Stimulated activated CD8-positive, alpha-beta memory T cell treated with anti-CD3 and anti-CD28 coated beads, Interleukin-2, amount 100 ng/mL, for 1 hour (primary cell): ENCODE measurements around the gene BSG.
"Not testable (repeated sequence)": the region's sequence is repeated elsewhere in the genome, so short reads cannot be mapped to it uniquely, and the experiment has no call there.

ENCODE experiments used
- DNase-seq, 2 donors: peaks; one replicate each; pipeline ENCODE4 v3.0.0-alpha.2; 2020; ENCODE audit warnings: low read depth in 2 of 2

Gene BSG

DNA sequence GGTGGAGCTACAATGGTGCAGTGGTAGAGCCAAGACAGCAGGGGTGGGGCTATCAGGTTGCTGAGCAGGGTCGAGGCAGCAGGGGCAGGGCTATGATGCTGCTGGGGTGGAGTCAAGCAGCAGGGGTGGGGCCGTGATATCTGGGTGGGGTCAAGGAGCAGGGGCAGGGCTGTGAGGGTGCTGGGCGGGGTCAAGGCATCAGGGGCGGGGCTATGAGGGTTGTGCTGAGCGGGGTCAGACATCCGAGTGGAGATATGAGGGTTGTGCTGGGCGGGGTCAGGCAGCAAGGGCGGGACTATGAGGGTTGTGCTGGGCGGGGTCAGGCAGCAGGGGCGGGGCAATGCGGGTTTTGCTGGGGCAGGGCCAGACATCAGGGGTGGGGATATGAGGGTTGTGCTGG lies 32.0 kb downstream of the BSG start:
- DNase-seq, result no peak

DNA sequence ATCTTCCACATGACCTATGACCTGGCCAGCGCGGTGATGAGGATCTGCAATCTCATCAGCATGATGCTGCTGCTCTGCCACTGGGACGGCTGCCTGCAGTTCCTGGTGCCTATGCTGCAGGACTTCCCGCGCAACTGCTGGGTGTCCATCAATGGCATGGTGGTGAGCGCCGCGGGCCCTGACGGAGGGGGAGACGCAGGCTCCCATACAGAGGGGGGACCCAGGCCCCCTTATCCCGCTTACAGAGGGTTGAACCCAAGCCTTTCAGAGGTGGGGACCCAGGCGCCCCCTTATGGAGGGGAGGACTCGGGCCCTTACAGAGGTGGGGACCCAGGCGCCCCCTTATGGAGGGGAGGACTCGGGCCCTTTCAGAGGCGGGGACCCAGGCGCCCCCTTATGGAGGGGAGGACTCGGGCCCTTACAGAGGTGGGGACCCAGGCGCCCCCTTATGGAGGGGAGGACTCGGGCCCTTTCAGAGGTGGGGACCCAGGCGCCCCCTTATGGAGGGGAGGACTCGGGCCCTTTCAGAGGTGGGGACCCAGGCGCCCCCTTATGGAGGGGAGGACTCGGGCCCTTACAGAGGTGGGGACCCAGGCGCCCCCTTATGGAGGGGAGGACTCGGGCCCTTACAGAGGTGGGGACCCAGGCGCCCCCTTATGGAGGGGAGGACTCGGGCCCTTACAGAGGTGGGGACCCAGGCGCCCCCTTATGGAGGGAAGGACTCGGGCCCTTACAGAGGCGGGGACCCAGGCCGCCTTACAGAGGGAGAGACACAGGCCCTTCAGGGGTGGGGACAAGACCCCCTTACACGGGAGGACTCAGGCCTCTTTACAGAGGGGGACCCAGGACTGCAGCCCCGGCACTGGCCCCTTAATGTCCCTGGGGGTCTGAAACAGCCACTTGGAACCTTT lies 32.9 kb downstream of the BSG start:
- not testable (repeated sequence) for DNase-seq

GRCh38 chr19:607301-608154 lies 35.1 kb downstream of the BSG start:
- no peak for DNase-seq

- DNase-seq, result no peak
These were observed 36.0 kb downstream of the BSG start for GRCh38 chr19:608155-609003.

DNA sequence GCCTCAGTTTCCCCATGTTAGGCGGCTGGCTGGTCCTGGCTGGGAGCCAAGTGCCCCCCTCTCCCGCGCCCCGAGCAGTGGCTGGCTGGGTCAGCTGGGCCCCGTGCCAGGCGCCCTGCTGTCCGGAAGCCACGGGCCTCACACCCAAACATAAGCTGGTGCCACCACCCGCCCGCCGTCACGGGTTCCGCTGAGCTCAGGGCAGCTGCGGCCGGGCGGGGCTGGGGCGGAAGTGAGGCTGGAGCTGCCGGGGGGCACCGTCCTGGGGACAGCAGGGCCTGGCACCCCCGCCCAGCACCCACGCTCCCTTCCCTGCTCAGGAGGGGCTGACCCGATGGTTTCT lies 36.6 kb downstream of the BSG start:
- DNase-seq, result no peak

DNA sequence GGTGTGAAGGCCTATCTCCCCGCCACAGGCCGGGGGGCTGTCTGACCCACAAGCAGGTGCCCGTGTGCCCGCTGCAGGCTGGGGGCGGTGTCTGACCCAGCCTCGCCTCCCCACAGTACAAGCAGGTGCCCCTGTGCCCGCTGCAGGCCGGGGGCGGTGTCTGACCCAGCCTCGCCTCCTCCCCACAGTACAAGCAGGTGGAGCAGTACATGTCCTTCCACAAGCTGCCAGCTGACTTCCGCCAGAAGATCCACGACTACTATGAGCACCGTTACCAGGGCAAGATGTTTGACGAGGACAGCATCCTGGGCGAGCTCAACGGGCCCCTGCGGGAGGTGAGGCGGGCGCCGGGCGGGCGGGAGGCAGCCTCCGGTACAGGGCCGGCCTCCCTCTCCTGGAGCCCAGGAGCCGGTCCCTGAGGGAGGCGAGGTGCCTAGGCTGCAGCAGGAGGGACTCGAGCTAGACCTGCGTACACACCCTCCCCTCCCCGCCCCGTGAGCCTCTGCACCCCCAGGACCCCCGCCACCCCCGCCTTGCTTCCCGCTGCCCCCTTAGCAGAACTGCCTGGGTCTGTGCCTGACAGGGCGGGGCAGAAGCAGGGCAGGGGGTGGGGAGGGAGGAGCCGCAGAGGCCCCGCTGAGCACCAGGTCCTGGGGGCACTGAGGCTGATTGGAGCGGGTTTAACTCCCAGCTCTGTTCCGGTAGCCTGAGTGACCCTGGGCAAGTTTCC lies 37.8 kb downstream of the BSG start:
- no peak for DNase-seq

DNA sequence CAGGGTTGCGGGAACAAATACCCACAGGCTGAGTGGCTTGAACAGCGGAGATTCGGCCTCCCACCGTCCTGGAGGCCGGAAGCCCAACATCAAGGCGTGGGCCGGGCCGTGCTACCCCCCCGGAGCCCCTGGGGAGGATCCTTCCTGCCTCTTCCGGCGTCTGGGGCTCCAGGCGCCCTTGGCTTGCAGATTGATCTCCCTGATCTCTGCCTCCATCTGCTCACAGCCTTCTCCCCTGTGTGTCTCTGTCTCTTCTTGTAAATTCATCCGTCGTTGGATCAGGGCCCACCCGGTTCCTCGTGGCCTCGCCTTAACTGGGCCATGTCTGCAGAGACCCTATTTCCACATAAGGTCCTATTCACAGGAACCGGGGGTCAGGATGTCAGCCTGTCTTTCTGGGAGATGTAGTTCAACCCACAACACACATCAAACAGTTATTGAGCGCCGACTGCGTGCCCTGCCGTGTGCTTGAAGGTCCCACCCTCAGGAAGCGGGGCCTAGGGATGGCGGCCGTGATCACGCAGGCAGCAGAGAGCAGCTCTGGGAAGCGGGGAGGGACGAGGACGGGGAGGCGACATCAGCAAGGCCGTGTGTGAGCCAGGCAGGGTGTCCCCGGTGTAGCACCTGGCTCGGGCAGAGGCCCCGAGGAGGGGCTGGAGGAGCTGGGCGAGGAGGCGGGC lies 38.5 kb downstream of the BSG start:
- DNase-seq, result no peak

DNA sequence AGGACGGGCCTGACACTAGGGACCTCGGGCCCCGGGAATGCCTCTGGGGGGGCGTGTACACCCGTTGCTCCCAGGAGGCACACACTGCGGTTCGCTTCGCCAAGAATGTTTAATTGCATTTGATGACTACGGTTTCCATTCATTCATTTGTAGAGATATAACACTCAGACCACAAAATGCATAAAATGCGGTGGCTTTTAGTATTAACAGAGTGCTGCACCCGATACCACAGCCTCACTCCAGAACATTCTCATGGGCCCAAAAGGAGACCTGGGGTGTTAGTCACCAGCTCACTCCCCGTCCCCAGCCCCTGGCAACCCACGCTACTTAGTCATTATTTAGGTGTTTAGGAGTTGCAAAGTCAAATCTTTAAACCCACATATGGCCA lies 39.1 kb downstream of the BSG start:
- DNase-seq, result no peak

DNA sequence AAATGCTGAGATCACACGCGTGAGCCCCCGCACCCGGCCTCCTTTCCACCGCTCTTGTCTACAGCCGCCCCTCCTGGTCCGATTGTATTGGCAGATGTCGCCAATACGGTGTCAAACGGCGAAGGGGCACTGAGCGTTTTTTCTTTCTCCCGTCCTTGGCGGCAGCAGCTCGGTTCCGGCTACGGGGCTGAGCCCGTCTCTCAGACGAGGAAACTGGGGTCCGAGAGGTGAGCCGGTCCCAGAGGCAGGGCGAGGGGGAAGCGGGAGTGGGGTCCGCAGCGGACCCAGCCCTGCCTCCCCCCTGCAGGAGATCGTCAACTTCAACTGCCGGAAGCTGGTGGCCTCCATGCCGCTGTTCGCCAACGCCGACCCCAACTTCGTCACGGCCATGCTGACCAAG lies 40.5 kb downstream of the BSG start:
- no peak for DNase-seq

DNA sequence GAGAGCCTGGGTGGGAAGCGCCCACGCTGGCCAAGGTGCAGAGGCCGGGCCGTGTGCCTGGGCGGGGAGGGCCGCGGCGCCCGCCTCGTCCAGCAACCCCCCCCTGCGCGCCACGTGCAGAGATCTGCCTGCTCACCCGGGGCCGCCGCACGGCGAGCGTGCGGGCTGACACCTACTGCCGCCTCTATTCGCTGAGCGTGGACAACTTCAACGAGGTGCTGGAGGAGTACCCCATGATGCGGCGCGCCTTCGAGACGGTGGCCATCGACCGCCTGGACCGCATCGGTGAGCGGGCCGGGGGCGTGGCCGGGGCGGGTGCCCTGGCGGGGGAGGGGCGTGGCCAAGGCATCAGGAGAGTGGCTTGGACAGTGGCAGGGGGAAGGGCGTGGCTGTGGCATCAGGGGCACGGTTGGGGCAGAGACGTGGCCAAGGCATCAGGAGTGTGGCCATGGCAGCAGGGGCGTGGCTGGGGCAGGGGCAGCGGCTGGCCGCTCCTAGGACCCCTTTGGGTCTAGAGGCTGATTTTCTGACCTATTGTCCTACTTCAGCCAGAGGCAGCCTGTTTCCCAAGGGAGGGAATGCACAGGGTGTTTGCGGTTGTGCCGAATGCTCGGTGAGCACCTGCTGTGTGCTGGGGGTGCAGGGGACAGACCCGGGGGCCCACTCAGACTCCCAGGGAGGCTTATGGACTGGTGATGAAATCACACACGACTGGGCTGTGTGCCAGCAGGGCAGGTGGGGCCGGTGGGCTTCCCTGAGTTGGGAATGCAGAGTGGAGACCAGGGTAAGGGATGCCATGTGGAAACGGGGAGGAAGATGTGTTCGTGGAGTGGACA lies 41.6 kb downstream of the BSG start:
- no peak for DNase-seq

DNA sequence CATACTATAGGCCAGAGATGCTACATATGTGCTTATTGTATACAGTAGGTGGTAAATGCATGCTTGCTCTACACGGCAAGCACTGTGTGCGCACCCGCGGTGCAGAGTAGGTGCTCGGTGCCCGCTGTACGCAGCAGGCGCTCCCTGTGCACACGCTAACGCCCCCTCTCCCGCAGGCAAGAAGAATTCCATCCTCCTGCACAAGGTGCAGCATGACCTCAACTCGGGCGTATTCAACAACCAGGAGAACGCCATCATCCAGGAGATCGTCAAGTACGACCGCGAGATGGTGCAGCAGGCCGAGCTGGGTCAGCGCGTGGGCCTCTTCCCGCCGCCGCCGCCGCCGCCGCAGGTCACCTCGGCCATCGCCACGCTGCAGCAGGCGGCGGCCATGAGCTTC lies 43.2 kb downstream of the BSG start:
- no peak for DNase-seq

- DNase-seq, result no peak
These were observed 43.8 kb downstream of the BSG start for GRCh38 chr19:616062-616700.

GRCh38 chr19:616747-617526 lies 44.5 kb downstream of the BSG start:
- DNase-seq, result no peak

- DNase-seq, result no peak
These were observed 45.3 kb downstream of the BSG start for GRCh38 chr19:617551-618246.

DNA sequence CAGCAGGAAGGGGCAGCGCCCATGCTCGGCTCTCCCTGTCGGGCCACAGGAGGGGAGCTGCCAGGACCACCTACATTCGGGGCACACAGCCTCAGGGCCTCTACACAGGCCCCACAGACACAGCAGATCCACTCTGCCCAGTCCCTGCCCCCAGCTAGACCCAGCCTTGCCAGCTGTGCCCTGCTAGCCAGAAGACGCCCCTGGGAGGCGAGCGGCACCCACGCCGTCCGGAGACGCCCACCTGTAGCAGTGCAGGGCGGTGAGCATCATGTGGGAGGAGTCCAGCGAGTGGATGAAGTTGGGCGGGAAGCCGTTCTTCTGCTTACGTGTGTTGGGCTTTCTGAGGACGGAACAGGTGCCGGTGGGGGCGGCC lies 45.8 kb downstream of the BSG start:
- no peak for DNase-seq

DNA sequence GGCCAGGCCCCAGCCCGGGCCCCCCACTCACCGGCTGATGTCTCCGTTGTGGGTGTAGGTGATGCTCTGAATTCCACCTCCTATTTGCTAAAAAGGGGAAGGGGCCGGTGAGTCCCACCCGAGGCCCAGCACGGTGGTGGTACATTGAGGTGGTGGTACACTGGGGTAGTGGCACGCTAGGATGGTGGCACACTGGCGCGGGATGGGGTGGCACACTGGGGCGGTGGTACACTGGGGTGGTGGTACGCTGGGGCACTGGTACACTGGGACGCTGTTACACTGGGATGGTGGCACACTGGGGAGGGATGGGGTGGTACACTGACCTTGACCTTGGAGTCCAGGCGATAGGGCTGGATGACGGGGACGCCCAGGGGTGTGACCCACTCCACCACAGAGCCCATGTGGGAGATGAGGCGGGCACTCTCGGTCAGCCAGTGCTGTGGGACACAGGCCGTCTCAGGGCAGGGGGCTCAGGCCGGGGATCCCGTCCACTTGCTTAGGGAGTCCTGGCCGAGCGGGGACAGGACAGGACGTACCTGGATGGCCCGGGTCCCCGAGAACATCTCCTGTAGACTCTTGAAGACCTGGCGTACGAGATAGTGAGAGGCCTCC lies 46.4 kb downstream of the BSG start:
- no peak for DNase-seq

GRCh38 chr19:619286-620002 lies 47.0 kb downstream of the BSG start:
- DNase-seq, result no peak
